Colonic mucosa (tissue), 4 donors: ENCODE results near the gene ADGRA3. TPM values are rescaled to one million over a fixed set of nuclear protein-coding genes. Genes with fewer than 3 reads are reported as not detected.

Experiments used
- DNase-seq: peaks from one replicate; pipeline ENCODE4 v3.0.0-alpha.2; 2020
- H3K27ac ChIP-seq: fragments of 200-600 bp; one replicate; pipeline ENCODE4 v1.8.0; 2021
- H3K27me3 ChIP-seq: fragments of 200-600 bp; one replicate; pipeline ENCODE4 v1.8.0; 2021
- H3K36me3 ChIP-seq: fragments of 200-600 bp; one replicate; pipeline ENCODE4 v1.8.0; 2021
- H3K4me1 ChIP-seq: fragments of 200-600 bp; one replicate; pipeline ENCODE4 v1.8.0; 2021; ENCODE audit warnings: mild to moderate bottlenecking
- H3K4me3 ChIP-seq: fragments of 200-600 bp; one replicate; pipeline ENCODE4 v1.8.0; 2021
- H3K9ac ChIP-seq, 2 donors: one replicate each; pipeline ENCODE4 v1.7.0; 2013; ENCODE audit warnings: control low read depth in 2 of 2, low read depth in 2 of 2, low read length in 2 of 2
- H3K9me3 ChIP-seq: fragments of 200-600 bp; one replicate; pipeline ENCODE4 v1.8.0; 2021
- intact Hi-C: fragments of 100-400 bp; cut with DNase I; formaldehyde crosslinking; loops from one replicate; pipeline ENCODE4 v1.14.1; 2022
- total RNA-seq, 2 donors: library from RNA; stranded (reverse); fragmentation: NEBNext Ultra II Directional in 1 of 2; extraction: Animal tissue kit (Norgen Biotek cat#: 25700) in 1 of 2; gene quantifications; one replicate each; pipeline ENCODE4 v1.2.1, GENCODE V29; 2021
- TF ChIP-seq, protein P1 (sequence below): fragments of 200-600 bp; IDR thresholded peaks from one replicate; pipeline ENCODE4 v1.8.0; 2022; ENCODE audit warnings: antibody characterized with exemption, mild to moderate bottlenecking
- donor health status: healthy.
- donor health status: DM: no; HTN: no; CAD: no.
- donor health status: DM: no; HTN: no; CAD: no.

The ADGRA3 gene
- total RNA-seq, 2 donors from 2014 or later = 34.8 to 47.2 TPM

DNA sequence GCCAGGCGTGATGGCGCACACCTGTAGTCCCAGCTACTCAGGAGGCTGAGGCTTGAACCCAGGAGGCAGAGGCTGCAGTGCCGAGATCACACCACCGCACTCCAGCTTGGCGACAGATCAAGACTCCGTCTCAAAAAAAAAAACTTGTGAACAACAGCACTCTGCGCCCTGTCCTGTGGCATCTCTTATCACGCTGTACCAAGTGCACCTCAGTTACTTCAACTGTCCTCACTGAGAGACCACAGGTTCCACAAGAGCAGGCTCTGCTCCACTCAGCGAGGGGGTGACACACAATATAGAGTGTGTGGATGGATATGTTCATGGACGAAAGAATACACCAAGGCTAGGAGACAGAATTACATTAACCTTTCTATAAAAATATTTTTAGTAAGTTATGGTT, 49.3 kb downstream of the ADGRA3 start:
- H3K9ac ChIP-seq = no peak overlapping the region
- no peak overlapping the region for H3K27ac ChIP-seq
- no peaks in the 10 kb centered on the region for H3K36me3 ChIP-seq
- no peaks in the 10 kb centered on the region for H3K4me1 ChIP-seq
- no peaks in the 10 kb centered on the region for H3K9me3 ChIP-seq
- no peak overlapping the region for H3K4me3 ChIP-seq
- intact Hi-C loops = no loop called here
- TF ChIP-seq, protein P1, sequence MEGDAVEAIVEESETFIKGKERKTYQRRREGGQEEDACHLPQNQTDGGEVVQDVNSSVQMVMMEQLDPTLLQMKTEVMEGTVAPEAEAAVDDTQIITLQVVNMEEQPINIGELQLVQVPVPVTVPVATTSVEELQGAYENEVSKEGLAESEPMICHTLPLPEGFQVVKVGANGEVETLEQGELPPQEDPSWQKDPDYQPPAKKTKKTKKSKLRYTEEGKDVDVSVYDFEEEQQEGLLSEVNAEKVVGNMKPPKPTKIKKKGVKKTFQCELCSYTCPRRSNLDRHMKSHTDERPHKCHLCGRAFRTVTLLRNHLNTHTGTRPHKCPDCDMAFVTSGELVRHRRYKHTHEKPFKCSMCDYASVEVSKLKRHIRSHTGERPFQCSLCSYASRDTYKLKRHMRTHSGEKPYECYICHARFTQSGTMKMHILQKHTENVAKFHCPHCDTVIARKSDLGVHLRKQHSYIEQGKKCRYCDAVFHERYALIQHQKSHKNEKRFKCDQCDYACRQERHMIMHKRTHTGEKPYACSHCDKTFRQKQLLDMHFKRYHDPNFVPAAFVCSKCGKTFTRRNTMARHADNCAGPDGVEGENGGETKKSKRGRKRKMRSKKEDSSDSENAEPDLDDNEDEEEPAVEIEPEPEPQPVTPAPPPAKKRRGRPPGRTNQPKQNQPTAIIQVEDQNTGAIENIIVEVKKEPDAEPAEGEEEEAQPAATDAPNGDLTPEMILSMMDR = no peak
- no peaks in the 10 kb centered on the region for H3K27me3 ChIP-seq
- no peak for DNase-seq

DNA sequence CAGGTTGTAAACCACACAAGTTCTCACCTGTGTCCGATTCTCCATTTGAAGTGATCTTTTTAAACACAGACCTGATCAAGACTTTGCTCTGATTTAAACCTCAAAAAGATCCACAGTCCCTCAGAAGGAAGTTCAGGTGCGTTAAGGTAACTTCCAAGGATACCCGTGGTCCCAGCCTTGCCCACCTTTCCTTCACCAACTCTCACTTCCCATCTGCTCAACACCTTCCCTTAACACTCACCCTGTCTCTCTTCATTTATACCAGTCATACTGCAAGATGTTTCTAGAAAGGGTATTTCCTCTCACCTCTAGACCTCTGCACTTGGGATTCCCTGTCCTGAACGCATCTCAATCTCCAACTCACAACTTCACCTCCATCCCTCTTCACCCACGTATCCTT, 49.9 kb downstream of the ADGRA3 start:
- Histone ChIP-seq H3K27ac (no peak overlapping the region), H3K9ac (no peak overlapping the region), H3K27me3 (no peaks in the 10 kb centered on the region), H3K36me3 (no peaks in the 10 kb centered on the region), H3K9me3 (no peaks in the 10 kb centered on the region), H3K4me1 (no peaks in the 10 kb centered on the region), H3K4me3 (no peak overlapping the region)
- TF ChIP-seq, protein P1 = no peak
- intact Hi-C loops = no loop called here
- no peak for DNase-seq

DNA sequence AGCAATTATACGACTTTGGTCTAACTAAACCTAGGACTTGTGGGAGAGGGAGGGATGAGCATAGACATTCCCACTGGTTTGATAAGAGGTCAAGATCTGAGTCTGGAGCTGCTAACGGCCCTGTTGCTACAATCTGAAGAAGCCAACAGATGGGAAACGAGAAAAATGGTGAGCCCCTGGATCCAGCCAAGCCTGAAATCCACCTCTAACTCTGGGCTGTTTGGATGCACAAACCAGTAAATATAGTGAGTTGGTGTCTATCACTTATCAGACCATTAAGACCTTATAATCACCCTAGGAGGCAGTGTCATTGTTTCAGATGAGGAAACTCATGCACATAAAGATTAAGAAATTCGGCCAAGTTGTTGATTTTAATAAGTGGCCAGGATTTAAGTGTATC, 50.5 kb downstream of the ADGRA3 start:
- Histone ChIP-seq H3K4me1 (no peaks in the 10 kb centered on the region), H3K9ac (no peak overlapping the region), H3K27ac (no peak overlapping the region), H3K4me3 (no peak overlapping the region), H3K36me3 (no peaks in the 10 kb centered on the region), H3K27me3 (no peaks in the 10 kb centered on the region), H3K9me3 (no peaks in the 10 kb centered on the region)
- no peak for DNase-seq
- TF ChIP-seq, protein P1 = no peak
- intact Hi-C loops = no loop called here

DNA sequence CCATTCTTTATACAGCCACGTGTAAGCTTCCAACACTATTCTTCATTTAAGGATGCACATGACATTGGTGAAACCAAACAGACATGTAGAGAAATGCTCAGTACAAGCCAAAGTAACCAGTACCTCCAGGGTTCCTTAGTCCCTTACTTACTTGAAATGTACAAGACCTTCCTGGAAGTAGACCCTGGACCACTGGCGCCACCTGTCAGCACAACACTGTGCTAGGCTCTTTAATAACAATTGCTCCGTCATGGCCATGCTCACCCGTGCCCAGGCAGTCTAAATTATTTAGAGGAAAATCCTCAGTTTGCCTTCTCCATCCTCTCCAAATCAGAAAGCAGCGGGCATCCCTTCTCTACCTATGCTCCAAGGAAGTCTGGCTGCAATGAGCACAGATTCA, 52.7 kb downstream of the ADGRA3 start:
- Histone ChIP-seq H3K9ac (no peak overlapping the region), H3K36me3 (no peaks in the 10 kb centered on the region), H3K27ac (no peak overlapping the region), H3K27me3 (no peaks in the 10 kb centered on the region), H3K4me1 (no peaks in the 10 kb centered on the region), H3K4me3 (no peak overlapping the region), H3K9me3 (no peaks in the 10 kb centered on the region)
- intact Hi-C loops = no loop called here
- no peak for DNase-seq
- TF ChIP-seq, protein P1 = no peak

DNA sequence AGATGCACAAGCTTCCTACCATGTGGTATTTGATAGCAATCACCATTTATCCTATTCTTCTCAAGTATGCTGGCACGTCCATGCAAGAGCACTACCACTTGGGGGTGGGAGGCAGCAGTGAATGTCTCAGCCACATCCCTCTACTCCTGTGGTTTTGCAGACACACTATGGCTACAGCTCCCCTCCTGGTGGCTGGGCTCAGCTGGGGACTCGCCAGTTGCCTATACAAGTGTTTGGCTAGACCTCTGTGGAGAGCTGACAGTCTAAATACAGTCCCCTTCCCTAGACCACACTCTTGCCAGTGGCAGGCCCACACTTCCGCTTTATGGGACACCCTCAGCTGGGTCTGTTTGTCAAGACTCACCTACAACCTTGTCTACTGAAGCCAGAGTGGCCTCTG, 53.2 kb downstream of the ADGRA3 start:
- H3K4me3 ChIP-seq = no peak overlapping the region
- intact Hi-C loops = no loop called here
- TF ChIP-seq, protein P1 = no peak
- no peak for DNase-seq
- no peaks in the 10 kb centered on the region for H3K27me3 ChIP-seq
- no peaks in the 10 kb centered on the region for H3K9me3 ChIP-seq
- H3K27ac ChIP-seq = no peak overlapping the region
- H3K36me3 ChIP-seq = no peaks in the 10 kb centered on the region
- no peak overlapping the region for H3K9ac ChIP-seq
- no peaks in the 10 kb centered on the region for H3K4me1 ChIP-seq

DNA sequence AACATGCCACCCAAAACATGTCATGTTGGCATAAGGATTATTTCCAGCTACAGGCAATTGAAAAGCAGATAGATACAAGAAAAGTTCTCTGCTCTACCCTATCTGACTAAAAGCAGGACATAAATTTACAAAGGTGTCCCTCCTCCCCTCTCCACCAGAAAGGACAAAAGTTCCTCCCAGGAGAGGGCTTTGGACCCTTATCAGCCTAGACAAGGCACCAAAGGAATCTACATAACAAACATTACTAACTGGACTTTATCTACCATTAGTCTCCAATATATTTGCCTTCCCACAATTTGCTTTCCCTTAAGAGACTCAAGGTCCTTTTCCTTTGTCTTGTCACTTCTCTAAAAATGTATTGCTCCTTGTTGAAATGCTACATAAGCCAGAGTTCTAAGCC, 55.6 kb downstream of the ADGRA3 start:
- H3K27ac ChIP-seq = no peak overlapping the region
- H3K9ac ChIP-seq = no peak overlapping the region
- no peaks in the 10 kb centered on the region for H3K36me3 ChIP-seq
- no peaks in the 10 kb centered on the region for H3K4me1 ChIP-seq
- DNase-seq = no peak
- no peaks in the 10 kb centered on the region for H3K9me3 ChIP-seq
- intact Hi-C loops = no loop called here
- TF ChIP-seq, protein P1 = no peak
- H3K4me3 ChIP-seq = no peak overlapping the region
- H3K27me3 ChIP-seq = no peaks in the 10 kb centered on the region
